H9 (cell line): ENCODE measurements around the gene RAD1. TPM values are rescaled to one million over a fixed set of nuclear protein-coding genes. Genes with fewer than 3 reads are reported as not detected.

ENCODE experiments used
- DNase-seq: peaks from one replicate; pipeline ENCODE4 v3.0.0-alpha.2; 2017
- H2AFZ ChIP-seq: one replicate; pipeline ENCODE4 v1.6.1; 2013; ENCODE audit warnings: mild to moderate bottlenecking, low read length, control low read depth, moderate library complexity
- H2AK5ac ChIP-seq: 2 replicates; pipeline ENCODE4 v1.6.1; 2013; ENCODE audit warnings: low read length, control low read depth, mixed read lengths; ENCODE audit not compliant: insufficient read length
- H2BK120ac ChIP-seq: one replicate; pipeline ENCODE4 v1.6.1; 2013; ENCODE audit warnings: low read depth, mild to moderate bottlenecking, low read length, control low read depth, inconsistent platforms; ENCODE audit not compliant: poor library complexity, severe bottlenecking
- H2BK12ac ChIP-seq: 2 replicates; pipeline ENCODE4 v1.6.1; 2013; ENCODE audit warnings: low read length, control low read depth, mixed read lengths, low read depth; ENCODE audit not compliant: insufficient read length
- H2BK15ac ChIP-seq: 2 replicates; pipeline ENCODE4 v1.6.1; 2013; ENCODE audit warnings: low read depth, low read length, control low read depth
- H2BK20ac ChIP-seq: one replicate; pipeline ENCODE4 v1.6.1; 2013; ENCODE audit warnings: low read depth, mild to moderate bottlenecking, low read length, control low read depth, inconsistent platforms; ENCODE audit not compliant: poor library complexity, severe bottlenecking
- H2BK5ac ChIP-seq: 2 replicates; pipeline ENCODE4 v1.6.1; 2013; ENCODE audit warnings: low read length, control low read depth, mixed read lengths; ENCODE audit not compliant: insufficient read length
- H3K14ac ChIP-seq: 2 replicates; pipeline ENCODE4 v1.6.1; 2013; ENCODE audit warnings: low read length, control low read depth; ENCODE audit not compliant: insufficient read depth
- H3K18ac ChIP-seq: 2 replicates; pipeline ENCODE4 v1.6.1; 2013; ENCODE audit warnings: low read depth, mild to moderate bottlenecking, mixed read lengths, low read length, control low read depth; ENCODE audit not compliant: insufficient read length
- H3K23ac ChIP-seq: 2 replicates; pipeline ENCODE4 v1.6.1; 2013; ENCODE audit warnings: low read length, control low read depth, mixed read lengths, low read depth; ENCODE audit not compliant: insufficient read length
- H3K23me2 ChIP-seq: 2 replicates; pipeline ENCODE4 v1.6.1; 2013; ENCODE audit warnings: low read depth, mild to moderate bottlenecking, mixed read lengths, low read length, control low read depth; ENCODE audit not compliant: insufficient read length, poor library complexity, severe bottlenecking
- H3K27ac ChIP-seq: 2 replicates; pipeline ENCODE4 v1.5.1; 2013; ENCODE audit warnings: low read length, control low read depth, mixed read lengths, low read depth; ENCODE audit not compliant: insufficient read length
- H3K27me3 ChIP-seq: 2 replicates; pipeline ENCODE4 v1.6.1; 2013; ENCODE audit warnings: low read length, control low read depth, inconsistent platforms; ENCODE audit not compliant: insufficient read depth
- H3K4ac ChIP-seq: 2 replicates; pipeline ENCODE4 v1.6.1; 2013; ENCODE audit warnings: low read depth, mild to moderate bottlenecking, control low read depth, inconsistent platforms, low read length, moderate library complexity
- H3K4me1 ChIP-seq: 2 replicates; pipeline ENCODE4 v1.6.1; 2013; ENCODE audit warnings: low read length, control low read depth, inconsistent platforms; ENCODE audit not compliant: insufficient read depth
- H3K4me2 ChIP-seq: 2 replicates; pipeline ENCODE4 v1.6.1; 2013; ENCODE audit warnings: low read length, control low read depth, mixed read lengths; ENCODE audit not compliant: insufficient read length, insufficient read depth
- H3K56ac ChIP-seq: 2 replicates; pipeline ENCODE4 v1.6.1; 2013; ENCODE audit warnings: low read depth, mild to moderate bottlenecking, mixed read lengths, low read length, control low read depth; ENCODE audit not compliant: insufficient read length
- H3K79me1 ChIP-seq: 2 replicates; pipeline ENCODE4 v1.6.1; 2013; ENCODE audit warnings: low read depth, mild to moderate bottlenecking, moderate library complexity, low read length, control low read depth, inconsistent platforms; ENCODE audit not compliant: insufficient read depth, poor library complexity, severe bottlenecking
- H3K79me2 ChIP-seq: 2 replicates; pipeline ENCODE4 v1.6.1; 2013; ENCODE audit warnings: low read length, control low read depth, inconsistent platforms; ENCODE audit not compliant: insufficient read depth
- H3K9ac ChIP-seq: 2 replicates; pipeline ENCODE4 v1.6.1; 2013; ENCODE audit warnings: low read length, control low read depth, mixed read lengths; ENCODE audit not compliant: insufficient read length; ENCODE audit errors: extremely low read depth
- H3K9me3 ChIP-seq: one replicate; pipeline ENCODE4 v1.6.1; 2013; ENCODE audit warnings: low read depth, low read length, inconsistent platforms; ENCODE audit not compliant: control insufficient read depth
- H3T11ph ChIP-seq: one replicate; pipeline ENCODE4 v1.6.1; 2013; ENCODE audit warnings: mild to moderate bottlenecking, low read length, control low read depth, inconsistent platforms
- H4K20me1 ChIP-seq: one replicate; pipeline ENCODE4 v1.6.1; 2013; ENCODE audit not compliant: control insufficient read depth, insufficient read length, insufficient read depth
- H4K5ac ChIP-seq: 2 replicates; pipeline ENCODE4 v1.6.1; 2013; ENCODE audit warnings: low read depth, mild to moderate bottlenecking, mixed read lengths, low read length, control low read depth; ENCODE audit not compliant: insufficient read length
- H4K8ac ChIP-seq: replicated peaks from 2 replicates; pipeline ENCODE4 v1.6.1; 2013; ENCODE audit warnings: low read length, control low read depth, mixed read lengths, low read depth; ENCODE audit not compliant: insufficient read length
- H4K91ac ChIP-seq: 2 replicates; pipeline ENCODE4 v1.6.1; 2013; ENCODE audit warnings: low read depth, mild to moderate bottlenecking, moderate library complexity, mixed read lengths, low read length, control low read depth; ENCODE audit not compliant: insufficient read length
- H3K27ac Mint-ChIP-seq, 3 experiments: 2 replicates in 2 of 3; 3 replicates in 1 of 3; pipeline ENCODE4 v1.8.0; 2020 to 2021; ENCODE audit warnings: mixed read lengths in 3 of 3, mild to moderate bottlenecking in 1 of 3, moderate library complexity in 1 of 3
- H3K27me3 Mint-ChIP-seq: 2 replicates; pipeline ENCODE4 v1.8.0; 2021; ENCODE audit warnings: low read depth, mild to moderate bottlenecking, moderate library complexity, mixed read lengths
- H3K36me3 Mint-ChIP-seq, 3 experiments: 2 replicates in 2 of 3; 3 replicates in 1 of 3; pipeline ENCODE4 v1.8.0; 2020 to 2021; ENCODE audit warnings: low read depth in 3 of 3, mixed read lengths in 3 of 3; ENCODE audit not compliant: insufficient read depth in 1 of 3
- H3K4me1 Mint-ChIP-seq, 2 experiments: 2 replicates each; pipeline ENCODE4 v1.8.0; 2020; ENCODE audit warnings: mixed read lengths in 2 of 2
- H3K4me3 Mint-ChIP-seq, 2 experiments: 2 replicates in 1 of 2; 3 replicates in 1 of 2; pipeline ENCODE4 v1.8.0; 2020 to 2021; ENCODE audit warnings: mild to moderate bottlenecking in 2 of 2, mixed read lengths in 2 of 2, moderate library complexity in 1 of 2
- H3K9me3 Mint-ChIP-seq, 2 experiments: 2 replicates in 1 of 2; 3 replicates in 1 of 2; pipeline ENCODE4 v1.8.0; 2020; ENCODE audit warnings: mild to moderate bottlenecking in 2 of 2, mixed read lengths in 2 of 2, moderate library complexity in 1 of 2
- CTCF ChIP-seq: fragments of 200-600 bp; sonication (generic); conservative IDR thresholded peaks from 3 replicates; pipeline ENCODE4 v1.8.0; 2021; ENCODE audit warnings: antibody characterized with exemption, mild to moderate bottlenecking
- WGBS: extraction: QIAGEN DNeasy Blood & Tissue Kit; methylation state at CpG from one replicate; pipeline ENCODE4 v1.1.7; 2013; ENCODE audit warnings: missing lambda C conversion rate, low lambda C conversion rate, mixed read lengths; ENCODE audit not compliant: insufficient read length; ENCODE audit errors: extremely low coverage; 5-methylcytosine and 5-hydroxymethylcytosine counted together
- total RNA-seq: library from RNA; stranded (reverse); gene quantifications from 2 replicates; pipeline ENCODE4 v1.2.1, GENCODE V29; 2021

RAD1 gene
- total RNA-seq, 1 experiment from 2014 or later = 39.5 TPM

GRCh38 chr5:34857894-34858293 is 57.4 kb downstream of the RAD1 start:
- no peaks in the 10 kb centered on the region; the same call in 1 of the 2 replicates for H3K27me3 Mint-ChIP-seq
- H4K91ac ChIP-seq = no peak overlapping the region
- no peak for TF ChIP-seq CTCF

More at GRCh38 chr5:34857894-34858293, 57.4 kb downstream of the RAD1 start:
- Histone ChIP-seq H3K56ac (no peak overlapping the region), H4K20me1 (no peaks in the 10 kb centered on the region), H3K79me2 (no peaks in the 10 kb centered on the region), H2BK20ac (no peak overlapping the region), H2BK12ac (no peak overlapping the region), H3K27ac (no peak overlapping the region), H3K4me1 (peaks cover 4% of the 10 kb centered on the region; the same call in 1 of the 2 replicates), H4K5ac (no peak overlapping the region), H3K4me2 (no peak overlapping the region), H3K14ac (no peak overlapping the region), H3K9ac (no peak overlapping the region), H4K8ac (no peak overlapping the region), H3K79me1 (no peaks in the 10 kb centered on the region), H3K23ac (no peak overlapping the region), H2BK5ac (no peak overlapping the region), H3K4ac (no peak overlapping the region), H3K23me2 (no peaks in the 10 kb centered on the region), H2AFZ (no peak overlapping the region), H3K27me3 (no peaks in the 10 kb centered on the region), H2AK5ac (no peak overlapping the region), H2BK15ac (no peak overlapping the region), H3T11ph (no peak overlapping the region), H3K18ac (no peak overlapping the region), H2BK120ac (no peak overlapping the region), H3K9me3 (no peaks in the 10 kb centered on the region)
- Mint-ChIP-seq H3K36me3 (peaks cover 0 to 2% (median under 1%) of the 10 kb centered on the region in 3 experiments; a peak in 2 of 7 replicates), H3K9me3 (no peaks in the 10 kb centered on the region; a peak in 1 of 5 replicates), H3K4me3 (no peak overlapping the region), H3K4me1 (peaks cover 3 to 5% of the 10 kb centered on the region in 2 experiments), H3K27ac (no peak overlapping the region)
- DNase-seq = no peak
- WGBS = no CpG with 5 or more reads among the region's 1 CpG
